GM12872 (cell line): ENCODE measurements around the gene BAG1.
A peak's percentile ranks its signal among the peaks of the same experiment; 100 is the strongest.

ENCODE experiments used
- TF ChIP-seq, protein P1 (sequence below): IDR thresholded peaks from 3 replicates; pipeline ENCODE4 v1.5.1; 2011; ENCODE audit warnings: low read depth, mild to moderate bottlenecking, low read length, moderate library complexity; ENCODE audit not compliant: insufficient read depth

BAG1 gene

DNA sequence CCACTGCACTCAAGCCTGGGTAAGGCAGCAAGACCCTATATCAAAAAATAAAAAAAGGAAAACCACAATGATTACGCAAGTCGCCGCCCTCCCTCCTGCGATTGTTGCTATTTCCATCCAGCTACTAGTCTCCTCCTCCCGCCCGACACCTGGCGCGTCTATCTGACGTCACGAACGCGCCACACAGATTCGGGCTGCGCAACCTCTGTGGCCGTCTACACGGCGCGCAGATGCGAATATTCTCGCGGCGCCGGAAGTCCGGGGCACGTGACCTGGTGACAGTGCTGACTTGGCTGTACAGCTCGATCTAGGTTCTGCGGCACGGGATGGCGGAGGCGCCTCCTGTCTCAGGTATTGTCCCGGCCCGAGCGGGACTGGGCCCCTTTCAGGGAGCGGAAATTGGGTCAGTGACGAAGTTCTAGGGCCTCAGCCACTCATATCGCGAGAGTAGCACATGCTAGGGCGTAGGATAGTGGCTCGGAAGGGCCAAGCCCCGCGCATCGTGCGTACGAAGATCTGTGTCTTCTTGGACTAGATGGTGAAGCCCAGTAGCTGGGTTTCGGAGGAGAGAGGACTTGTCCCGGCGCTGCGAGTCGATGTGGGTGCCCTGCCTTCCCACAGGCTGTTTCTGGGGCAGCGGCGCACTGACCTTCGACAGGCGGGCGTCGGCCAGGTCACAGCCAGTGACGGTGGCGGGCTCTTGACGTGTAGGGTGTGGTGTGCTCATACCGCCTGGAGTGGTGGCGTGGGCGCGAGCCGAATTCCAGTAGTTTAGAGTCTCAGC, 25.9 kb upstream of the BAG1 start, which contains the start of gene NFX1:
Gene NFX1, plus strand, starts transcription at position 270 of the 784 bp plus-strand sequence. Its CDS starts 57 bp downstream, at position 327.
- TF ChIP-seq, protein P1, sequence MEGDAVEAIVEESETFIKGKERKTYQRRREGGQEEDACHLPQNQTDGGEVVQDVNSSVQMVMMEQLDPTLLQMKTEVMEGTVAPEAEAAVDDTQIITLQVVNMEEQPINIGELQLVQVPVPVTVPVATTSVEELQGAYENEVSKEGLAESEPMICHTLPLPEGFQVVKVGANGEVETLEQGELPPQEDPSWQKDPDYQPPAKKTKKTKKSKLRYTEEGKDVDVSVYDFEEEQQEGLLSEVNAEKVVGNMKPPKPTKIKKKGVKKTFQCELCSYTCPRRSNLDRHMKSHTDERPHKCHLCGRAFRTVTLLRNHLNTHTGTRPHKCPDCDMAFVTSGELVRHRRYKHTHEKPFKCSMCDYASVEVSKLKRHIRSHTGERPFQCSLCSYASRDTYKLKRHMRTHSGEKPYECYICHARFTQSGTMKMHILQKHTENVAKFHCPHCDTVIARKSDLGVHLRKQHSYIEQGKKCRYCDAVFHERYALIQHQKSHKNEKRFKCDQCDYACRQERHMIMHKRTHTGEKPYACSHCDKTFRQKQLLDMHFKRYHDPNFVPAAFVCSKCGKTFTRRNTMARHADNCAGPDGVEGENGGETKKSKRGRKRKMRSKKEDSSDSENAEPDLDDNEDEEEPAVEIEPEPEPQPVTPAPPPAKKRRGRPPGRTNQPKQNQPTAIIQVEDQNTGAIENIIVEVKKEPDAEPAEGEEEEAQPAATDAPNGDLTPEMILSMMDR = no peak

DNA sequence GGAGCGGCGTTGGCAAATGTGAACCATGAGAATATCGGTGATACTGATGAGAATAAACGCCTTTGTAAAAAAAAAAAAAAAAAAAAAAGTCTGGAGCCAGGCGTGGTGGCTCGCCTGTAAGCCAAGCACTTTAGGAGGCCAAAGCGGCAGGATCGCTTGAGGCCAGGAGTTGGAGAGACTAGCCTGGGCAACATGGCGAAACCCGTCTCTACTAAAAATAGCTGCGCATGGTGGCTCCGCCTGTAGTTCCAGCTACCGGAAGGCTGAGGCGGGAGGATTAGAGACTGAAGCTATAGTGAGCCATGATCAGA, 25.4 kb upstream of the BAG1 start:
- TF ChIP-seq, protein P1 = no peak

DNA sequence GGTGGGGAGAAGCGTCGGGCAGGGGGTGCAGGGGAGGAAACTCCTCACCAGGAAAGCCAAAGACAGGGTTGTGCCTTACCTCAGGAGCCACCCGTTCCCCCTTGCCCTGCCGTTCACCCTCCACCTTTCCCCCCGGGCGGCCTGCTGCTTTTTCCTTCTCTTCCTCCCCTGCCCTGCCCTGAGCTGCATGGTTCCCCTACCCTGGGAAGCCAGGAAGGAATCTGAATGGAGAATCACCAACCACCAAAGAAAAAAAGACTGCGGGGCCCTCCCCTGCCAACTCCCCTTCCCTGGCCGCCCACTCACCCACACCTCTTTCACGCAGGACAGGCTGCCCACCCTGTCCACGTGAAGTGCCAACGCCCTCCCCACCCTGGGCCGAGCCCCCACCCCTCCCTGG, 25.0 kb upstream of the BAG1 start:
- TF ChIP-seq, protein P1 = no peak

DNA sequence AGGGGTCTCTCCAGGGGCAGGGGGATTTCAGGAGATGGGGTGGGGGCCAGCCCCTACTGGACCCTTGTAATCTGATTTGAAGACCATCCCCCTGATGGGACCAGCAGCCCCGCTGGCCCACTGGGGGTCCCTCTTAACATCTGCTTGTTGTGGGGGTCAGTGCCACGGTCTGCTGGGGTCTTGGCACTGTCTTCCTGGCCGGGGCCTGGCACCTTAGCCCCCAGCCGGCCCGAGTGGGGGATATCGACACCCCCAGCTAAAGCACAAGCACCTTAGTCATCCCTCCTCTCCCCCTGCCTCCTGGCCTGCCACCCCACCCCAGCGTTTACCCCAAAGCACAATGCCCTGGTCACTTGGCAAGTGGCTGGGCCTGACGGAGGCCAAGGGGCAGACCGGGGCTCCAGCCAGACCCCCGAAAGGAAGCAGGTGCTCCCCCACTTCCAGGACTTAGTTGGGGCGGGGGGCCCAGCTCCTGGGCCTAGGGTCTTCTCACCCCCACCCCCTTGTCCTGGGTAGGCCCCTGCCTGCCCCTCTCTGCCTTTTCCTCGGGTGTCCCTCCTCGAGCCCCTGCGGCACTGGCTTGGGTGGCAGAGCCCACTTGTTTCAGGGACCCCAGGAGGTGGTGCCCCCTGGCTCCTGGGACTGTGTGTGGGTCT, 24.4 kb upstream of the BAG1 start:
- TF ChIP-seq, protein P1 = no peak

DNA sequence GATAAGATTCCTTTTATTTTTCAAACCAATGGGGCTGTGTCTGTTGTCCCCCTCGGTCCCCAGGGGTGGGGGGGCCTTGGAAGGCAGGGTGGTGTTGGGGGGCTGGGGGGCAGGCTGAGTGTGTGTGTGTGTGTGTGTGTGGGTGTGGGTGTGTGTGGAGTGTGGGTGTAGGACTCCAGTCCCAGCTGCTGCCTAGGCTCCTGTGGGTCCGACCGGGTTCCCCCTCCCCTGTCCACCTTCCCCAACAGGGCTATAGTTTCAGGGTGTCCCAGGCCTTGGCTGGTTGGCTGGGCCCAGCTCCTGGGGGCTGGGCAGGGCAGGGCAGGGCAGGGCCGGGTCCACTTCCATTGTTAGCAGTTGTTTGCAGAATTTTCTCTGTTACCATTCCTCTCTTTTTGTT, 23.7 kb upstream of the BAG1 start:
- TF ChIP-seq, protein P1 = no peak

DNA sequence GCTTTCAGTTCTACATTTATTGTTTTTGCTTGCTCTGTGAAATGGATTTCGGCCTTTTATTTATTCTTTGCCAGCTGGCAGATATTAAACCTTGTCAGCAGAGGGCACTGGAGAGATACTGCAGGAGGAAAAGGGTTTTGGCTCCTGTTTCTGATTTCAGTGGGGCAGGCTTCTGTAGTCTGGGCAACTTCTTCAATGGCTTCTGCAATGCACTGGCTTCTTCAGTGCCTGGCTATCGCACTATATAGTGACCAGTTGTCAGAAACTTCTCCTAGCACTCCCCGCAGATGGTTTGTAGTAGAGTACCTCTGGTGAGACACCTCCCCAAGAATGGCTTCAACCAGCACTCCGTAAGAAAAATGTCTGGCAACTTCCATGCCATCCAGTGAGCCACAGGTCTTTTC, 22.6 kb upstream of the BAG1 start:
- TF ChIP-seq, protein P1 = peak; percentile 76

DNA sequence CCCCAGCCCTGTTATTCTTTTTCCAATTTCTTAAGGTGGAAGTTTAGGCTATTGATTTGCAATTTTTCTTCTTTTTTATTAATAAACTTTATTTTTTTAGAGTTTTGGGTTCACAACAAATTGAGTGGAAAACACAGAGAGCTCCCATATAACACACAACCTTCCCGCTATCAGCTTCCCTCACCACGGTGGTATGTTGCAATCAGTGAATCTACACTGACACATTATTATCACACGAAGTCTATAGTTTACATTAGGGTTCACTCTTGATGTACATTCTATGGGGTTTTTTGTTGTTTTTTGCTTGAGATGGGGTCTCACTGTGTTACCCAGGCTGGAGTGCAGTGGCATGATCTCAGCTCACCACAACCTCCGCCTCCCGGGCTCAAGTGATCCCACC, 21.0 kb upstream of the BAG1 start:
- TF ChIP-seq, protein P1 = no peak
